A673 (cell line): ENCODE measurements around the gene IL1RAPL1.

Experiments used
- EZH2 ChIP-seq: fragments of 200-600 bp; sonication (generic); IDR thresholded peaks from 2 replicates; pipeline ENCODE4 v1.6.1; 2017; ENCODE audit warnings: borderline replicate concordance, low read depth, mild to moderate bottlenecking, mixed read lengths, antibody characterized with exemption, low read length; ENCODE audit not compliant: poor library complexity, severe bottlenecking
- TF ChIP-seq, protein P1 (sequence below): fragments of 300-800, 200-600 bp; sonication (generic); conservative IDR thresholded peaks from 2 replicates; pipeline ENCODE4 v1.5.1; 2017; ENCODE audit warnings: low read depth, mild to moderate bottlenecking, antibody characterized with exemption, low read length, moderate library complexity, mixed read lengths

DNA sequence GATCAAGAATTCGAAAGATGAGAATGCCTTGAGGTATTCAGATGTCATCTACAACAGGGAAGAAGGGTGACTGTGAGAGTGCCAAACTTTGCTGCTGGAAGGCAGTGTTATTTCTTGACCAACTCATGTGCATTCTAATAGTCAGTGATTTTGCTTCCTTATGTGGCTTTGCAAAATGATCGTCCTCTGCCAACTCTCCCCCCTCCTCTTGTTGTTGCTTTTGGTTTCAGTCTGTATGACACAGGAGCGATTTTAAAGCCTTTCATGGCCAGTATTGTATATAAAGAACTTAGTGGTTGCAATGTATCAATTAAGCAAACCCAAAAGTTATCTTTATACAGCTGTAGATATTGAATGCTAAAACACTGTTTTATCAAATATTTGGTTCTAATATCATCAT is 379.1 kb downstream of the IL1RAPL1 start:
- no peak for TF ChIP-seq EZH2
- TF ChIP-seq, protein P1, sequence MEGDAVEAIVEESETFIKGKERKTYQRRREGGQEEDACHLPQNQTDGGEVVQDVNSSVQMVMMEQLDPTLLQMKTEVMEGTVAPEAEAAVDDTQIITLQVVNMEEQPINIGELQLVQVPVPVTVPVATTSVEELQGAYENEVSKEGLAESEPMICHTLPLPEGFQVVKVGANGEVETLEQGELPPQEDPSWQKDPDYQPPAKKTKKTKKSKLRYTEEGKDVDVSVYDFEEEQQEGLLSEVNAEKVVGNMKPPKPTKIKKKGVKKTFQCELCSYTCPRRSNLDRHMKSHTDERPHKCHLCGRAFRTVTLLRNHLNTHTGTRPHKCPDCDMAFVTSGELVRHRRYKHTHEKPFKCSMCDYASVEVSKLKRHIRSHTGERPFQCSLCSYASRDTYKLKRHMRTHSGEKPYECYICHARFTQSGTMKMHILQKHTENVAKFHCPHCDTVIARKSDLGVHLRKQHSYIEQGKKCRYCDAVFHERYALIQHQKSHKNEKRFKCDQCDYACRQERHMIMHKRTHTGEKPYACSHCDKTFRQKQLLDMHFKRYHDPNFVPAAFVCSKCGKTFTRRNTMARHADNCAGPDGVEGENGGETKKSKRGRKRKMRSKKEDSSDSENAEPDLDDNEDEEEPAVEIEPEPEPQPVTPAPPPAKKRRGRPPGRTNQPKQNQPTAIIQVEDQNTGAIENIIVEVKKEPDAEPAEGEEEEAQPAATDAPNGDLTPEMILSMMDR: no peak
